Naive thymus-derived CD8-positive, alpha-beta T cell (primary cell): Measurements from ENCODE around the gene MEOX1. TPM values are rescaled to one million over a fixed set of nuclear protein-coding genes. Genes with fewer than 3 reads are reported as not detected.
A peak's percentile ranks its signal among the peaks of the same experiment; 100 is the strongest.
"Not testable (repeated sequence)": the region's sequence is repeated elsewhere in the genome, so short reads cannot be mapped to it uniquely, and the experiment has no call there.

Experiments used
- ATAC-seq, 2 donors: fragments of 150-1000 bp; cut with Tn5 transposase in 1 of 2; sonication (Bioruptor Pico), chemical (Tn5 transposase) in 1 of 2; 1 replicate in 1 of 2; 2 replicates in 1 of 2; pipeline ENCODE4 v1.10.0; 2021; ENCODE audit warnings: mild to moderate bottlenecking in 2 of 2, moderate library complexity in 2 of 2
- POLR2A ChIA-PET: fragments of 350-600 bp; sonication (Branson Sonifier 250); formaldehyde crosslinking; loops from one replicate; lab custom pipeline; 2021; ENCODE audit warnings: antibody characterized with exemption; lab: Charles Lee
- DNase-seq, 10 donors: peaks; one replicate each; pipeline versions ENCODE4 v3.0.0 to v3.0.0-alpha.2; 2020 to 2022
- H3K27ac Mint-ChIP-seq, 10 donors: one replicate each; pipeline ENCODE4 v1.8.0; 2020 to 2022; ENCODE audit warnings: mild to moderate bottlenecking in 10 of 10, mixed read lengths in 10 of 10, moderate library complexity in 4 of 10, inconsistent platforms in 1 of 10
- H3K27me3 Mint-ChIP-seq, 5 donors: one replicate each; pipeline ENCODE4 v1.8.0; 2021 to 2022; ENCODE audit warnings: mixed read lengths in 5 of 5
- H3K36me3 Mint-ChIP-seq, 3 donors: one replicate each; pipeline ENCODE4 v1.8.0; 2020 to 2022; ENCODE audit warnings: mixed read lengths in 3 of 3, mild to moderate bottlenecking in 2 of 3, inconsistent platforms in 1 of 3
- H3K4me1 Mint-ChIP-seq, 4 donors: one replicate each; pipeline ENCODE4 v1.8.0; 2021 to 2022; ENCODE audit warnings: mixed read lengths in 4 of 4
- H3K4me3 Mint-ChIP-seq, 10 donors: one replicate each; pipeline ENCODE4 v1.8.0; 2020 to 2022; ENCODE audit warnings: mild to moderate bottlenecking in 10 of 10, mixed read lengths in 10 of 10, moderate library complexity in 6 of 10, inconsistent platforms in 1 of 10
- H3K9me3 Mint-ChIP-seq, 9 donors: one replicate each; pipeline ENCODE4 v1.8.0; 2020 to 2022; ENCODE audit warnings: mixed read lengths in 9 of 9, mild to moderate bottlenecking in 3 of 9, inconsistent platforms in 1 of 9, moderate library complexity in 1 of 9
- polyA plus RNA-seq, 3 donors: library from polyadenylated mRNA; unstranded; fragments of 300-500 nt; fragmentation: Illumina TruSeq; gene quantifications; one replicate each; pipeline ENCODE4 v1.2.3, GENCODE V29; 2021
- total RNA-seq, 8 experiments: library from RNA in 2 of 8; stranded (reverse) in 2 of 8; gene quantifications; one replicate each; pipeline ENCODE4 v1.2.3 and lab custom pipeline; 2021 to 2026

Gene MEOX1
- total and polyA plus RNA-seq, 5 experiments from 2014 or later, result 0.66 to 5.9 (median 1.5) TPM; not detected in 2

- no peaks in the 10 kb centered on the region for H3K9me3 Mint-ChIP-seq
- POLR2A ChIA-PET, result no interaction called here
- H3K36me3 Mint-ChIP-seq, result no peaks in the 10 kb centered on the region
- no peaks in the 10 kb centered on the region for H3K4me1 Mint-ChIP-seq
- H3K27me3 Mint-ChIP-seq, result peaks cover 0 to 9% (median 2%) of the 10 kb centered on the region in 5 donors
- no peak overlapping the region for H3K4me3 Mint-ChIP-seq
- no peak for ATAC-seq
- no peak overlapping the region for H3K27ac Mint-ChIP-seq
- no peak for DNase-seq
These were observed 51.9 kb downstream of the MEOX1 start for GRCh38 chr17:43609613-43610385.

- Mint-ChIP-seq H3K4me1 (peaks cover 0 to 2% (median 0%) of the 10 kb centered on the region in 4 donors), H3K4me3 (no peak overlapping the region), H3K27me3 (peaks cover 0 to 5% (median 2%) of the 10 kb centered on the region in 5 donors), H3K36me3 (no peaks in the 10 kb centered on the region), H3K9me3 (no peaks in the 10 kb centered on the region), H3K27ac (no peak overlapping the region)
- peak in 1 of 2 donors; percentile 35 for ATAC-seq
- POLR2A ChIA-PET, result no interaction called here
- no peak for DNase-seq
These were observed 53.4 kb downstream of the MEOX1 start for GRCh38 chr17:43608313-43608712.

- peak overlapping the region in 1 of 10 donors; percentile 3 for H3K27ac Mint-ChIP-seq
- no peak overlapping the region for H3K4me3 Mint-ChIP-seq
- H3K36me3 Mint-ChIP-seq, result no peaks in the 10 kb centered on the region
- no peak for ATAC-seq
- H3K9me3 Mint-ChIP-seq, result no peaks in the 10 kb centered on the region
- H3K4me1 Mint-ChIP-seq, result peaks cover 0 to 2% (median under 1%) of the 10 kb centered on the region in 4 donors
- POLR2A ChIA-PET, result no interaction called here
- DNase-seq, result no peak
- H3K27me3 Mint-ChIP-seq, result peaks cover 0 to 6% (median 4%) of the 10 kb centered on the region in 5 donors
These were observed 57.2 kb downstream of the MEOX1 start for GRCh38 chr17:43604549-43604948.

- POLR2A ChIA-PET, result no interaction called here
- Mint-ChIP-seq H3K27ac (no peak overlapping the region), H3K4me3 (no peak overlapping the region), H3K9me3 (no peaks in the 10 kb centered on the region), H3K36me3 (no peaks in the 10 kb centered on the region), H3K4me1 (peaks cover 0 to 2% (median under 1%) of the 10 kb centered on the region in 4 donors), H3K27me3 (peaks cover 0 to 6% (median 4%) of the 10 kb centered on the region in 5 donors)
- no peak for DNase-seq
- no peak for ATAC-seq
These were observed 58.4 kb downstream of the MEOX1 start for GRCh38 chr17:43603321-43603720.

GRCh38 chr17:43602556-43602955, 59.2 kb downstream of the MEOX1 start:
- POLR2A ChIA-PET, result not testable (repeated sequence)

GRCh38 chr17:43601280-43602039, 60.3 kb downstream of the MEOX1 start:
- DNase-seq (no peak), ATAC-seq (no peak)
- Mint-ChIP-seq H3K36me3 (no peaks in the 10 kb centered on the region), H3K4me3 (no peak overlapping the region), H3K9me3 (no peaks in the 10 kb centered on the region), H3K27ac (peak overlapping the region in 2 of 10 donors; percentile 14 to 34), H3K27me3 (peaks cover 0 to 6% (median 4%) of the 10 kb centered on the region in 5 donors), H3K4me1 (peaks cover 0 to 2% (median under 1%) of the 10 kb centered on the region in 4 donors)
- POLR2A ChIA-PET, result no interaction called here

More at GRCh38 chr17:43602556-43602955, 59.2 kb downstream of the MEOX1 start:
- H3K27me3 Mint-ChIP-seq, H3K4me3 Mint-ChIP-seq, H3K27ac Mint-ChIP-seq, ATAC-seq, H3K4me1 Mint-ChIP-seq, H3K36me3 Mint-ChIP-seq, H3K9me3 Mint-ChIP-seq, DNase-seq: not testable (repeated sequence)

- H3K4me3 Mint-ChIP-seq, result no peak overlapping the region
- DNase-seq (no peak), ATAC-seq (no peak)
- peaks cover 0 to 6% (median 4%) of the 10 kb centered on the region in 5 donors for H3K27me3 Mint-ChIP-seq
- POLR2A ChIA-PET, result no interaction called here
- H3K4me1 Mint-ChIP-seq, result peaks cover 0 to 2% (median under 1%) of the 10 kb centered on the region in 4 donors
- no peak overlapping the region for H3K27ac Mint-ChIP-seq
- no peaks in the 10 kb centered on the region for H3K36me3 Mint-ChIP-seq
- H3K9me3 Mint-ChIP-seq, result no peaks in the 10 kb centered on the region
These were observed 61.9 kb downstream of the MEOX1 start for GRCh38 chr17:43599835-43600234.

- Mint-ChIP-seq H3K36me3 (no peaks in the 10 kb centered on the region), H3K9me3 (no peaks in the 10 kb centered on the region), H3K27me3 (peaks cover 0 to 6% (median 4%) of the 10 kb centered on the region in 5 donors), H3K4me1 (peaks cover 0 to 1% (median under 1%) of the 10 kb centered on the region in 4 donors), H3K27ac (no peak overlapping the region), H3K4me3 (no peak overlapping the region)
- DNase-seq, result no peak
- ATAC-seq, result no peak
- POLR2A ChIA-PET, result no interaction called here
These were observed 62.7 kb downstream of the MEOX1 start for GRCh38 chr17:43599046-43599395.

- H3K36me3 Mint-ChIP-seq, result no peaks in the 10 kb centered on the region
- no peak for DNase-seq
- H3K27me3 Mint-ChIP-seq, result peaks cover 0 to 5% (median 4%) of the 10 kb centered on the region in 5 donors
- no peak overlapping the region for H3K27ac Mint-ChIP-seq
- H3K4me1 Mint-ChIP-seq, result peaks cover 0 to 1% (median 0%) of the 10 kb centered on the region in 4 donors
- no peak for ATAC-seq
- H3K4me3 Mint-ChIP-seq, result no peak overlapping the region
- POLR2A ChIA-PET, result no interaction called here
- no peaks in the 10 kb centered on the region for H3K9me3 Mint-ChIP-seq
These were observed 63.2 kb downstream of the MEOX1 start for GRCh38 chr17:43598357-43599045.

GRCh38 chr17:43597624-43598356, 63.9 kb downstream of the MEOX1 start:
- DNase-seq (no peak), ATAC-seq (no peak)
- peaks cover 0 to 1% (median 0%) of the 10 kb centered on the region in 4 donors for H3K4me1 Mint-ChIP-seq
- H3K27ac Mint-ChIP-seq, result no peak overlapping the region
- no peaks in the 10 kb centered on the region for H3K36me3 Mint-ChIP-seq
- no peaks in the 10 kb centered on the region for H3K9me3 Mint-ChIP-seq
- no peak overlapping the region for H3K4me3 Mint-ChIP-seq
- POLR2A ChIA-PET, result no interaction called here
- peaks cover 0 to 4% (median 2%) of the 10 kb centered on the region in 5 donors for H3K27me3 Mint-ChIP-seq

- Mint-ChIP-seq H3K27me3 (peaks cover 0 to 2% (median 2%) of the 10 kb centered on the region in 5 donors), H3K27ac (no peak overlapping the region), H3K4me1 (no peaks in the 10 kb centered on the region), H3K36me3 (no peaks in the 10 kb centered on the region), H3K9me3 (no peaks in the 10 kb centered on the region), H3K4me3 (no peak overlapping the region)
- POLR2A ChIA-PET, result no interaction called here
- no peak for ATAC-seq
- no peak for DNase-seq
These were observed 66.3 kb downstream of the MEOX1 start for GRCh38 chr17:43595466-43595865.
